HG02943 (cell line): ENCODE results near the gene PHTF1.
"Not testable (repeated sequence)": the region's sequence is repeated elsewhere in the genome, so short reads cannot be mapped to it uniquely, and the experiment has no call there.

Experiments used
- ATAC-seq: cut with Tn5 transposase; IDR thresholded peaks from one replicate; pipeline ENCODE4 v1.9.1; 2021; ENCODE audit warnings: mild to moderate bottlenecking, low read depth, moderate library complexity; ENCODE audit not compliant: unreplicated experiment

Gene PHTF1

DNA sequence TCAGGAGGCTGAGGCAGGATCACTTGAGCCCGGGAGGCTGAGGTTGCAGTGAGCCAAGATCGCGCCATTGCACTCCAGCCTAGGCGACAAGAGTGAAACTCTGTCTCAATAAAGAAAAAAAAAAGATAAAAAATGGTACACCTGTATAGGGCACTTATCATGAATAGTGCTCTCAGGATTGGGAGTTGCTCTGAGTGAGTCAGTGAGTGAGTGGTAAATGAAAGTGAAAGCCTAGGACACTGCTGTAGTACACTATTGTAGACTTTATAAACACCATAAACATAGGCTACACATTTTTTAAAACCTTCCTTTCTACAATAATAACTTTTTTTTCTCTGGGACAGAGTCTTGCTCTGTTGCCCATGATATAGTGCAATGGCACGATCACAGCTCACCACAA is 16.8 kb downstream of the PHTF1 start:
- ATAC-seq, result no peak

DNA sequence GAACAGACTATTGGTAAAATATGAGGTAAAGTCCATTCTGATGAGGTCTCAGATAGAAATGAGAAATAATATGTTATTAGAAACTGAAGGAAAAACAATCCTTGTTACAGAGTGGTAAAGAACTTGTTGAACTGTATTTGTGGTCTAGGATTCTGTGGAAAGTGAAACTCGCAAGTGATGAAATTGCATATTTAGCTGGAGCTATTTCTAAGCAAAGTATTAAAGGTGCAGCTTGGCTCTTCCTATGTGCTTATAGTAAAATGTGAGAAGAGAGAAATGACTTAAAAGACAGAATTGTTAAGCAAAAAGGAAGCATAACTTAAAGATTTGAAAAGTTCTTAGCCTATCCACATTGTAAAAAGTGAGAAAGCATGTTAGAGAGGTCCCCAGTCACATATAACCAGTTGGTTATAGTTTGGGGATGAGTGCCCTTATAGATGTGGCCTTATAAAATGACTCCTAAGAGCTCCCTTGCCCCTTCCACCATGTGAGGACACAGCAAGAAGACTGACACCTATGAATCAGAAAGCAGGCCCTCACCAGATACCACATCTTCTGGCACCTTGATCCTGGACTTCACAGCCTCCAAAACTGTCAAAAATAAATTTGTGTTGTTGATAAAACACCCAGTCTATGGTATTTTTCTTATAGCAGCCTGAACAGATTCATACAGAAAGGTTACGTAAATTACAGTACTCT is 24.8 kb downstream of the PHTF1 start:
- no peak for ATAC-seq

DNA sequence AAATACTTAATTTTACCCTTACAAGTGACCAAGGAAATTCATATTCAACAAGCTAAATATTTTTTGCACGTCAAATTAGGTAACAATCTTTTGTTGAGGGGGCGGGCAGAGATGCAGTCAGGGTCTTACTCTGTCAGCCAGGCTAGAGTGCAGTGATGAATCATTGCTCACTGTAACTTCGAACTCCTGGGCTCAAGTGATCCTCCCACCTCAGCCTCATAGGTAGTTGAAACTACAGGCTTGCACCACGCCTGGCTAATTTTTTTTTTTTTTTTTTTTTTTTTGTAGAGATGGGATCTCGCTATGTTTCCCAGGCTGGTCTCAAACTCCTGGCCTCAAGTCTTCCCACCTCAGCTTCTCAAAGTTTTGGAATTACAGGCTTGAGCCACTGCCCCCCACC is 26.5 kb downstream of the PHTF1 start:
- no peak for ATAC-seq

DNA sequence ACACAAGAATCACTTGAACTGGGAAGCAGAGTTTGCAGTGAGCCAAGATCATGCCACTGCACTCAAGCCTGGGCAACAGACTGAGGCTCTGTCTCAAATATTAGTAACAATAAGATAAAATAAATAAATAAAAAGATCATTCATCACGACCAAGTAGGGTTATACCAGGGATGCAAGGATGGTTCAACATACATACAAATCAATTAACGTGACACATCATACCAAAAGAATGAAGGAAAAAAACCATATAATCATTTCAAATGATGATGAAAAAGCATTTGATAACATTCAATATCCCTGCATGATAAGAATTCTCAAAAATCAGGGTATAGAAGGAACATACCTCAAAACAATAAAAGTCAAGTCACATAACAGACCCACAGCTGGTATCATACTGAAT is 38.3 kb downstream of the PHTF1 start:
- no peak for ATAC-seq

DNA sequence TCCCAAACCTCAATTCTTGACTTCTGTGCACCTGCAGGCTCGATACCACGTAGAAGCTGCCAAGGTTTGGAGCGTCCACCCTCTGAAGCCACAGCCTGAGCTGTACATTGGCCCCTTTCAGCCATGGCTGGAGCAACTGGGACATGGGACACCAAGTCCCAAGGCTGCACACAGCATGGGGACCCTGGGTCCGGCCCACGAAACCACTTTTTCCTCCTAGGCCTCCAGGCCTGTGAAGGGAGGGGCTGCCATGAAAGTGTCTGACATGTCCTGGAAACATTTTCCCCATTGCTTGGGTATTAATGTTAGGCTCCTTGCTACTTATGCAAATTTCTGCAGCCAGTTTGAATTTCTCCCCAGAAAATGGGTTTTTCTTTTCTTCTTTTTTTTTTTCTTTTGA is 40.7 kb downstream of the PHTF1 start:
- ATAC-seq, result not testable (repeated sequence)

DNA sequence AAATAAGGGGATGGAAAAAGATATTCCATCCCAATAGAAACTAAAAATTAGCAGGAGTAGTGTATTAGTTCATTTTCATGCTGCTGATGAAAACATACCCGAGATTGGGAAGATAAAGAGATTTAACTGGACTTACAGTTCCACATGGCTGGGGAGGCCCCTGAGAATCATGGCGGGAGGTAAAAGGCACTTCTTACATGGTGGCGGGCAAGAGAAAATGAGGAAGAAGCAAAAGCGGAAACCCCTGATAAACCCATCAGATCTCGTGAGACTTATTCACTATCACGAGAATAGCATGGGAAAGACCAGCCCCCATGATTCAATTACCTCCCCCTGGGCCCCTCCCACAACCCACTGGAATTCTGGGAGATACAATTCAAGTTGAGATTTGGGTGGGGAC is 41.8 kb downstream of the PHTF1 start:
- ATAC-seq, result not testable (repeated sequence)

DNA sequence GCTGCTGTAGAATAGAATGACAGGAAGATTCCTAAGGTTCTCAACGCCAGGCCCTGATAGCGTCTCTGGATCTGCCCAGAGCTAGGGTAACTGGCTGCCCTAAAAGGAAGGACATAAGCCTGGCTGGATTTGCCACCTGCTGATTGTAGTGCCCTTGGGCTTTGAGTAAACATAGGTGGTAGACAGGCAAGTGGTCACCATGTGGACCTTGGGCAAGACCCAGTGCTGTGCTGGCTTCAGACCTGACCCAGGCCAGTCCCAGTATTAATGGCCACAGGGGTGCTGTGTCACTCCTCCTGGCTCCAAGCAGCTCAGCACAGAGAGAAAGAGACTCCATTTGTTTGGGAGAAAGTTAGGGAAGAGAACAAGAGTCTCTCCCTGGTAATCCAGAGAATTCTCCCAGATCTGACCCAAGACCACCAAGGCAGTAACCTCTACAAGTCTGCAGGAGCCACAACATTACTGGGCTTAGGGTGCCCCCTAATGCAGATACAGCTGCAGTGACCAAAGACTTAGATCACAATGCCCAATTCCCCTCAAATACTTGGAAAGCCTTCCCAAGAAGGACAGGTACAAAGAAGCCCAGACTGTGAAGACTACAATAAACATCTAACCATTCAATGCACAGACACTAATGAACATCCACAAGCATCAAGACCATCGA is 44.5 kb downstream of the PHTF1 start:
- ATAC-seq, result no peak

DNA sequence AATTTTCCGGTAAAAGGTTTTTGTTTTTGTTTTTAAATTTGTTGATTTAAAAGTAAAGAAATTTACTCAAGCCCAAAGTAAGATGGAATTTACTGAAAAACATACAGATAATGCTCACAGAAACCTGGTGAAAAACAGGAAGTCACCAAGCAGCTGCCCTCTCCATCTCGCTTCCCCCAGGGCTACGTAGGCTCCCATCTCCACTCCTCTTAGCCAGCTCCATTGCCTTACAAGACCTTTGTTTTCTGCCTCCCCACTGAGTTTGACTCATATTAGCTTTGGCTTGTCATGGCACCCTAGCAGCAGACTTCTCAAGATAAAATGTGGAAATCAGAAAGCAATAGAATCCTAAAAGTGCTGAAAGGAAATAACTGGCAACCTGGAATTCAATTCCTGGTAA is 57.9 kb downstream of the PHTF1 start:
- no peak for ATAC-seq

DNA sequence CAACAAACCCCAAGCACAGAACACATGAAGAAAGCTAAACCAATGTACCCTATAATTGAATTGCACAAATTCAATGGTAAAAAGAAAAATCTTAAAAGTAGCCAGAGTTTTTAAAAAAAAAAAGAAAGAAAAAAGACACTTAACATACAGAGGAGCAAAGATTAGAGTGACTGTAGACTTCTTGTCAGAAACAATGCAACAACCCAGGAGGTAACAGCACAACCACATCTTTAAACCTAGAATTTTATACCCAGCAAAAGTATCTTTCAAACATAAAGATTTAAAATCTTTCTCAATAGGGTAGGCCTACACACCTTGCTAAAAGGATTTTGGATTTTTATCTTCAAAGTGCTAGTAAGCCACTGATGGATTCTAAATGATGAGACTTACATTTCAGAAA is 64.4 kb downstream of the PHTF1 start:
- ATAC-seq, result no peak

DNA sequence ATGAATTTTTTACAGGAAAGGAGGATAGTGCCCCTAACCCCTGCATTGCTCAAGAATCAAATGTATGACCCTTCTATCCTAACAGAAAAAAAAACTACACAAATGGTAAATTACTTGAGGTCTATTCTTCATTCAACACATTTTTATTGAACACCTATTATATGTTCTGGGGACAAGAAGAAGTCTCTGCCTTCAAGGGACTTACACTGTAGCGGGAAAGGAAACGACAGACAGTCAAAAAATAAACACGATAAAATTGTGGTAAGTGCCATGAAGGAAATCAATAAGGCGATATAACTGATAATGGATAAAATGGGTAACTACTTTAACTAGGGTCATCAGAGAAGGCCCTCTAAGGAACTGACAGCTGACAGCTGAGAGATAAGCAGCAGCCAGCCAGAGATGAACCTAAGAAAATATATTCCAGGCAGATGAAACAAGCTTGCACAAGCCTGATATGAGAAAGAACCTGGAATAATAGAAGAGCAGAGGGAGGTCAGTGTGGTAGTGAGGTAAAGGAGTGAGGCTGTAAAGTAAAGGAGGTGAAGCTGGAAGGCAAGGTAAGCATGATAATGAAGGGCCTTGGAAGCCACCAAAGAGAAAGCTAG is 66.4 kb downstream of the PHTF1 start:
- ATAC-seq, result no peak

DNA sequence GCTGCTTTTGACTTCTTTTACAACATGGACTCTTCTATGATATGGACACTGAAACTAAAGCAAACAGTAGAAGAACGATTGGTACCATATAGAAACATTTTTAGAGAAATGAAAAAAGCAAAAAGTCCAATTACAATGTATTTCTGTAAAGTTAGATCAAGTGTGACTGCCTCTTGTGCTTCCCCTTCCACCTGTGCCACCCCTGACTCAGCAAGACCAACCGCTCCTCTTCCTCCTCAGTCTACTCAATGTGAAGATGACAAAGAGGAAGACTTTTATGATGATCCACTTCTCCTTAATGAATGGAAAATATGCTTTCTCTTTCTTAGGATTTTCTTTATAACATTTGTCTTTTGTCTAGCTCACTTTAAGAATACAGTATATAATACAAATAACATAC is 66.9 kb downstream of the PHTF1 start:
- ATAC-seq, result no peak

DNA sequence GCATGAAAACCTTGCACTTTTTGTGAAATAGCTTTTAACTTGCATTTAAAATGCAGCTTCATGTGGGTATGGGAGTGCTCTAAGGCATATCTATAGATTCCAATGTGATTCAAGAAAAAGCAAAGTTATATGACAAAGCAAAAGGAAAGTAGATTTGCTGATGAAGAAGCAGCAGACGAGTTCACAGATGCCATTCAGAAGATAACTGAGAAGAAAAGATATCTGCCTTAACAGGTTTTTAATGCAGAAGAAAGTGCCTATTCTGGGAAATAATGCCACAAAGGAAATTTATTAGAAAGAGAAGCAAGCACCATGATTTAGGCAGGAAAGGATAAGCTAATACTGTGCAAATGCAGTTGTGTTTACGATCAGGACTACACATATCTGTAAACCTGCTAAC is 68.1 kb downstream of the PHTF1 start:
- ATAC-seq, result no peak

DNA sequence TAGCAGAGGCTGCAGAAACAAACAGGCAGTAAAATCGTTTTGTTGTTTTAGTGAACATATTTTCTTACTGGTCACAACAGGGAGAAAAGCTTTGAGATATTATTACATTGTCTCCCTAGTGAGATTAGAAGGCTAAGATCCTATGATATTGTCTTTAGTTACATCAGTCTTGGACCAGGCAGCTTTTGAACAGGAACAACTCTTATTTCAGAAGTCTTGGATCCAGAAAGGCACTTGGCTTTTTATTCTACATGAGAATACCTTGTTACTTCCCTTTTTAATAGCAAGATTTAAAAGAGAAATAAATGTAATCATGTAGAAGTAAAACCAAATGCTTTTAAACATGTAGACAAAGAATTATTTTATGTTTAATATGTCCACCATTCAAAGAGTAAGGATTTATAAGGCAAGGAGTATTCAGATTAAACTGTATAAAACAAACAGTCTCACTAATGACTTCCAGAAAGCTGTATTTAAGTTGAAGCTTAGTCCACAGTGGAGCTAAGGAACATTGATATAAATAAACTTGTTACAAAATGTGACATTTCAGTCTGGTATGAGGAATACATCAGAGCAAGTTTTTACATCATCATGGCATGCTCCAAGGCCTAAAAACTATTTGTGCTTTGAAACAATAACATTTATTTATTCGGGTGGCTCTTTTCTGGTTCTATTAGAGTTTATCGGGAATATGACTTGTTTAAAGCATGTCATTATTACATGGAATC is 72.2 kb downstream of the PHTF1 start:
- no peak for ATAC-seq

DNA sequence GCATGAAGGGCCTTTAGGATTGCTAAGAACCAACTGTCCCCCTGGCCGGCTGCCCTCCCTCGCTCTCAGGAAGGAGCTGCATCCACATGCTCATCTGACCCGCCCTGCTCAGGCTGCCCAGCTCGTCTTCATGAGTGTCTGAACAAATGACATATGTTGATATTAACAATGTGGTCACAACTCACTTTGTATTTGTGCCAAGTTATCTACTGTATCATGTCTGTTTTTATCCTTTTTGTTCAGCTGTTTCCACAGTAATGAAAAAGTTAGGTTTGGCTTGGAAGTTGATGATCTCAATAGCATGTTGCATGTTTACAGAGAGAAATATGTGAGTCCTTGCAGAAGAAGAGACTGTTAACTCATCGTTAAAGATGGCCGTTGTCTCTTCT is 75.1 kb downstream of the PHTF1 start:
- no peak for ATAC-seq

DNA sequence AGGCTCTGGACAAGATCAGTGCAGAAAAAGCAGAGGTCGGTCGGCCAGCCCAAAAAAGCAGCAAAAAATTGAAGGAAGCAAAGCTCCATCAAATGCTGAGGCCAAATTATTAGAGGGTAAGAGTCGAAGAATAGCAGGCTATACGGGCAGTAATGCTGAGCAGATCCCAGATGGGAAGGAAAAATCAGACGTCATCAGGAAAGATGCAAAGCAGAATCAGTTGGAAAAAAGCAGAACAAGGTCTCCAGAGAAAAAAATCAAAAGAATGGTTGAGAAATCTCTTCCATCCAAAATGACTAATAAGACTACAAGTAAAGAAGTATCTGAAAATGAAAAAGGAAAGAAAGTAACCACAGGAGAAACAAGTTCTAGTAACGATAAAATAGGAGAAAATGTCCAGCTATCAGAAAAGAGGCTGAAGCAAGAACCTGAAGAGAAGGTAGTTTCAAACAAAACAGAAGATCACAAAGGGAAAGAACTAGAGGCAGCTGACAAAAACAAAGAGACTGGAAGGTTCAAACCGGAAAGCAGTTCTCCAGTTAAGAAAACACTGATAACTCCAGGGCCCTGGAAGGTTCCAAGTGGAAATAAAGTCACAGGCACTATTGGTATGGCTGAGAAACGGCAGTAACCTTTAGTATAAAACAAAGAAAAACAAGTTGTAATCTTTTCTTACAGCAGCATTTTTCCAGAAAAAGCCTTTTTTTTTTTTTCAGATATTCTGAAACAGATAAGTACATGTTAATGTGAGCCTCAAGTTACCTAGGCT is 75.7 kb downstream of the PHTF1 start:
- no peak for ATAC-seq

DNA sequence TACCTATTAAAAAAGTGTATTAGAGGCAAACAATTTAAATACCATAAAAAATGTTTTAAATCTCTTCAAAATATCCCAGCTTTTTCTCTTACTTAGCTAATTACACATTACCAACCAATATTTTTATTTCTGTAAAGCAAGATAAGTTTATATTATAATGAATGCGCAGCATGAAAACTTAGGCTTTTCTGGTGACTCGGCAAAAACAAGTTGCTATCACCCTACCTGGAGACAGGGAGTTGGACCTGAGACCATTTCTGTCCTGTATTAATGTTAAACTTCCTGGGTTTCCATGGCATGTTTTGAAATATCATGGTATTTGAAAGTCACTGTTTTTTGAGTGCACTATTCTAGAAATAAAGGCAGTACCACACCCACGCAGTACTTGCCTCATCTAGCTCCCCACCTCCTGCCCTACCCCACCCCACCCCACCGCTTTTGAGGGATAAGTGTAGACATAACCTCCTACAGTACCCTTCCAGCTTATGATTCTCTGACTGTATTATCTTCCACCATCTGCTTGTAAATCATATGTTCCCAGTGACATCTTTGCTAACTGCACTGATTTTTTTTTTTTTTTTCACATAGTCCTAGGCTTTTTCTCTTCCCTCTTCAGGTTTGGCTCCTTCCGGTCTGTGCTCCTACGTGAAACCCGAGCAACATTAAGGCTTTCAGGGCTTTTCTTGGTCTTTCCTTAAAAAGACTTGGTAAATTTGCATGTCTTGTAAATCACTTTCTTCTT is 77.5 kb downstream of the PHTF1 start:
- ATAC-seq, result no peak

DNA sequence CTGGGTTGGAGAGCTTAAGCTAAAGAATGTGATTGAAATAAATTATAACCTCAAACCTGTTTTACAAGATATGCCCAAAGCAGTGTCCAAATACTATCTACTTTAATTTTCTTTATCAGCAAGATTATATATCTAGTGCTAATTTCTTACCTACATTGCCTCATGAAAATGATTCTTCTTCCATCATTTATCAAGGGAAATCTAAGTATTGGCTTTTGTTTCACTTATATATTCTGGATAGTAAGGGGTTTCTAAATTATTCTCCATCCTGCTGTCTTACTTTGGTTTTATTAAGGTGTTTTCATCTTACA is 81.2 kb downstream of the PHTF1 start:
- no peak for ATAC-seq

DNA sequence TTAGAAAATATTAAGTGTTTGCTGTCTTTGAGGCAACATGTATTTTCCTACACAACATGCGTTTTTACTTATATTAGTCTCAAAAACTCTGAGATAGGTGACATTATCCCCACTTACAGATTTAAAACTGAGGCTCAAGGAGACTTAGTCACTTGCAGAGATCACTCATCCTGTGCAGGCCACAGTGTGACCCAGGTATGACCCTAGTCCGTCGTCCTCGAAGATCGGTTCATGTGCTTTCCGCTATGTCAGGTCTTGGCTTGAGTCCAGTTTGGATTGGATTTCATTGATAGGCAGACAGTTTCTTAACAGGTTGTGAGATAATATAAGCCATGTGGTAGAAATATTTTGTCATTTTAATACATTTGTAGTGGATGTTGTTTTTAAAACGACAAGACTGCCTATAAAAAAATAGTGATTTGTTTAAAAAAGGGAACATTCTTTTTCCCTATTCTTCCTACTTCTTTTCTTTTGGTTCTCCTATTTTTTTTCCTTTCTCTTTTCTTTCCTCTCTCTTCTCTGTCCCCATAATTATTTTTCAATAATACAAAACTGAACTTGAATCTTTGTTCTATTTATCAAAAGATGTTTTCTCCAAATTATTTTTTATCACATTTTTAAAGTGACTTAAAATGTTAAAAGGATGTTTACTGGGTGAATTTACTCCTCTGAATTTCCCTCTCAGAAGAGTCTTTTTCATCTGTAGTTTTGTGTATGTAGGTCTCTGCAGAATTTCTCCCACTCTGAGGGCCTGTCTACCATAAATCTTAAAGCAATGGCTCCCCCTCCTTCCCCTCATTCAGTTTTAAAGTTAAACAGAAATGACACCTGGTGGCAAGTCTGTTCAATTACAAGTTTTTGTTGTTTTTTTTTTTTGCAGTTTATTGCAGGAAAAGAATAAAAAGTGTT is 81.8 kb downstream of the PHTF1 start:
- ATAC-seq, result no peak

DNA sequence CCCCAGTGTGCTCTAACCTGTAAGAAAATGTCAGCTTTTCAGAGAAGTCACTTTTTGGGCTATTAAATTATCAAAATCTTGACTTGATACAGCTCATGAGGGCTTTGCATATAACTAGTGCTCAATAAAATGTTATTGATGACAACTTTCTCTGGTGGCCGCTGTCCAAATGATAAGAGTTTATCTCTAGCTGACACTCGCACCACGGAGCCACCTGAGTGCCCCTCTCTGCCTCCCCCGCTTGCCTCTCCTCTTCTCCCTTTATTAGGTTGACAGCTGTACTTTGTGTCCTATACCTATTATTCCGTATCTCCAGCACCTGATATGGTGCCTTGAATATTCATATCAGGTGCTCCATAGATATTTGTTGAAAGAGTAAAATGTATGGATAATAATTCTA is 82.8 kb downstream of the PHTF1 start:
- no peak for ATAC-seq
